HEK293 (cell line): ENCODE measurements around the gene SLC38A5.
"Not testable (repeated sequence)": the region's sequence is repeated elsewhere in the genome, so short reads cannot be mapped to it uniquely, and the experiment has no call there.

Source experiments
- CTCF ChIA-PET: fragments of 350-600 bp; formaldehyde crosslinking; extraction: SDS; loops from one replicate; lab custom pipeline; 2021; ENCODE audit warnings: antibody characterized with exemption; lab: Yijun Ruan, JAX
- POLR2A ChIA-PET: fragments of 300-600 bp; formaldehyde crosslinking; extraction: SDS; loops from one replicate; lab custom pipeline; 2020; ENCODE audit warnings: antibody characterized with exemption, inconsistent platforms; lab: Yijun Ruan, JAX
- H3K27ac ChIP-seq: fragments of 200-500 bp; sonication (Bioruptor generic); 2 replicates; pipeline ENCODE4 v1.5.1; 2014; ENCODE audit warnings: low read depth, low read length, control low read depth, inconsistent platforms; ENCODE audit errors: extremely low read depth
- H3K36me3 ChIP-seq, 2 experiments: fragments of 200-500 bp in 1 of 2; sonication (Bioruptor generic) in 1 of 2; 1 replicate in 1 of 2; 2 replicates in 1 of 2; pipeline ENCODE4 v1.5.1; 2014 to 2017; ENCODE audit warnings: inconsistent platforms in 2 of 2, low read length in 2 of 2; ENCODE audit not compliant: control insufficient read depth in 2 of 2, insufficient read depth in 1 of 2
- H3K4me1 ChIP-seq: fragments of 200-500 bp; sonication (Bioruptor generic); 2 replicates; pipeline ENCODE4 v1.5.1; 2014; ENCODE audit warnings: mild to moderate bottlenecking, low read length, inconsistent platforms; ENCODE audit not compliant: control insufficient read depth, insufficient read depth
- H3K4me3 ChIP-seq: 2 replicates; pipeline ENCODE4 v1.5.1; 2011; ENCODE audit warnings: low read depth, mild to moderate bottlenecking, control low read depth, low read length, moderate library complexity
- H3K9me3 ChIP-seq: fragments of 200-500 bp; sonication (Bioruptor generic); 2 replicates; pipeline ENCODE4 v1.5.1; 2014; ENCODE audit warnings: low read depth, low read length, inconsistent platforms; ENCODE audit not compliant: control insufficient read depth, insufficient read depth

SLC38A5 gene

GRCh38 chrX:48427027-48427716 is 42.9 kb downstream of the SLC38A5 start:
- not testable (repeated sequence) for H3K4me1 ChIP-seq

GRCh38 chrX:48411860-48412259 is 58.2 kb downstream of the SLC38A5 start, which contains the start of gene SSX4B:
TSS of gene SSX4B (minus strand) at chrX:48411960. CDS start at chrX:48411372, 588 bp downstream.
- CTCF ChIA-PET, H3K9me3 ChIP-seq, POLR2A ChIA-PET, H3K4me1 ChIP-seq, H3K4me3 ChIP-seq, H3K36me3 ChIP-seq, H3K27ac ChIP-seq: not testable (repeated sequence)

More at GRCh38 chrX:48427027-48427716, 42.9 kb downstream of the SLC38A5 start:
- H3K9me3 ChIP-seq, POLR2A ChIA-PET, H3K27ac ChIP-seq, H3K4me3 ChIP-seq, CTCF ChIA-PET, H3K36me3 ChIP-seq: not testable (repeated sequence)
